NOMO-1 treated with dmso at 0.1 percent for 144 hours (cell line): ENCODE data around the gene UPK2.
"Not testable (repeated sequence)": the region's sequence is repeated elsewhere in the genome, so short reads cannot be mapped to it uniquely, and the experiment has no call there.

Source experiments
- DNase-seq: peaks from one replicate; lab custom pipeline; 2025; ENCODE audit not compliant: unreplicated experiment; lab: John Stamatoyannopoulos, UW

Gene UPK2

GRCh38 chr11:118938491-118939403 is 17.4 kb upstream of the UPK2 start:
- DNase-seq = no peak

GRCh38 chr11:118939404-118939915 is 16.6 kb upstream of the UPK2 start:
- no peak for DNase-seq

- DNase-seq = peak; percentile 65
These were observed 16.0 kb upstream of the UPK2 start for GRCh38 chr11:118939953-118940598.

GRCh38 chr11:118947091-118947490 is 9.0 kb upstream of the UPK2 start:
- DNase-seq = no peak

GRCh38 chr11:118948000-118948399 is 8.1 kb upstream of the UPK2 start:
- no peak for DNase-seq

GRCh38 chr11:118953265-118953664 is 2.8 kb upstream of the UPK2 start:
- no peak for DNase-seq

GRCh38 chr11:118953976-118954375 is 2.1 kb upstream of the UPK2 start:
- not testable (repeated sequence) for DNase-seq

- DNase-seq = no peak
These were observed 860 bp downstream of the UPK2 start for GRCh38 chr11:118956847-118957469.

GRCh38 chr11:118957549-118957948 is 1.5 kb downstream of the UPK2 start:
- DNase-seq = no peak

- DNase-seq = no peak
These were observed 1.9 kb downstream of the UPK2 start for GRCh38 chr11:118957968-118958367.

GRCh38 chr11:118958577-118958976 is 2.5 kb downstream of the UPK2 start:
- DNase-seq = no peak

GRCh38 chr11:118961189-118961588 is 5.1 kb downstream of the UPK2 start:
- no peak for DNase-seq

GRCh38 chr11:118961591-118961990 is 5.5 kb downstream of the UPK2 start:
- no peak for DNase-seq

GRCh38 chr11:118969508-118969907 is 13.4 kb downstream of the UPK2 start:
- DNase-seq = not testable (repeated sequence)

GRCh38 chr11:118971646-118972045 is 15.5 kb downstream of the UPK2 start, which contains the start of gene FOXR1:
TSS of gene FOXR1 (plus strand) at chr11:118971761. CDS start at chr11:118971932, 171 bp downstream.
- no peak for DNase-seq

GRCh38 chr11:118973985-118974384 is 17.9 kb downstream of the UPK2 start:
- no peak for DNase-seq

- no peak for DNase-seq
These were observed 19.9 kb downstream of the UPK2 start for GRCh38 chr11:118975771-118976709.

GRCh38 chr11:118979434-118979833 is 23.3 kb downstream of the UPK2 start:
- DNase-seq = peak; percentile 67

GRCh38 chr11:118980191-118980881 is 24.2 kb downstream of the UPK2 start:
- peak; percentile 16 for DNase-seq

- not testable (repeated sequence) for DNase-seq
These were observed 28.2 kb downstream of the UPK2 start for GRCh38 chr11:118984337-118984736.
